Measurements from ENCODE around the gene GALNS.
A peak's percentile ranks its signal among the peaks of the same experiment; 100 is the strongest.
"Not testable (repeated sequence)": the region's sequence is repeated elsewhere in the genome, so short reads cannot be mapped to it uniquely, and the experiment has no call there.

The GALNS gene

GRCh38 chr16:88779406-88780141 lies 77.2 kb downstream of the GALNS start:
- DNase-seq: no peak

GRCh38 chr16:88778541-88779065 lies 78.1 kb downstream of the GALNS start:
- DNase-seq: no peak

DNA sequence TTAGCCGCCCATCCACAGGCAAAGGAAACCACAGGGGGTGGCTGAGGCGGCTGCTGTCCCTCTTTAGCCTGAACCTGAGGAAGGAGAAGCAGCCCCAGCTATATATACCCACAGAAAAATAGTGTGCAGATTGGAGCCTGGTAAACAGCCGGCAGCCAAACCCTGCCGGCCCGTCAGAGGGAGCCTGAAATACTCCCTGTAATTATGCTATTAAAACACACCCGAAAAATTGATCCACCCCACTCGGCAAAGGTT lies 78.5 kb downstream of the GALNS start:
- no peak for DNase-seq

GRCh38 chr16:88777471-88778270 lies 79.1 kb downstream of the GALNS start:
- DNase-seq: peak; percentile 54

GRCh38 chr16:88775825-88776224 lies 80.9 kb downstream of the GALNS start:
- DNase-seq: peak; percentile 55

DNA sequence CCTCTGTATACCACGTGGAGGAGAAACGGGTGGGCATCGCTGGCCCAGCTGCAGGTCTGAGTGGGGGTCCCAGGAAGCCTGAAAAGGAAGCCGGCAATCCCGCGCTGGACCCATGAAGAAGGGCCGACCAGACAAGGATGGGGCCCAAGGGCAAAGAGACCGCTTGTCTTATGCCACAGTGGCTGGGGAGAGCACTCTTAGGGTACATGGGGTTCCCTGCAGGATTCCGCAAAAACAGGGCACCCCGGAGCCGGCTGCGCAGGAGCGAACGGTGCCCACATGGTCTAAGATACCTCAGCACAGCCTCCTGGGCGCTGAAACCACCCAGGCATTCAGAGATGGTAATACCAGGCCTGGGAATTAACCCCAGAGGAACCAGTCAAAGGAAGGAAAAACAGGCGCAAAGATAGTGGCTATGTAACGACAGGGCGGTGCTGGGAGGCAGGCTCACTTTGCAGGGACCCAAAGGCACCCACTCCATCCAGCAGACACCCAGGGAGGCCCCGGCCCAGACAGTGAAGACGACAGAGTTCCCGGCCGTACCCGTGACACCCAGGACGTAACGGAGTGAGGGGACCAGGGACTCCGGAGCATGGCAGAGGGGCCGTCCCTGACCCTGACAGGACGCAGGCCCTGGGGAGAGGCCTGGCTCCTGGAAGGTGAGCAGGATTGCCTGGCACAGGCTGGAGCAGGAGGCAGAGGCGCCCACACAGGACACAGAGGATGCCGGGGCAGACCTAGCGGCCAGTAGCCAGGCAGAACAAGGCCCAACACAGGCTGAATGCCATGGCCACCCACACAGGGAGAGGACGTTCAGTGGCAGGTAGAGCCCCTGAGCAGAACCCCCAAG lies 82.0 kb downstream of the GALNS start:
- DNase-seq: no peak

DNA sequence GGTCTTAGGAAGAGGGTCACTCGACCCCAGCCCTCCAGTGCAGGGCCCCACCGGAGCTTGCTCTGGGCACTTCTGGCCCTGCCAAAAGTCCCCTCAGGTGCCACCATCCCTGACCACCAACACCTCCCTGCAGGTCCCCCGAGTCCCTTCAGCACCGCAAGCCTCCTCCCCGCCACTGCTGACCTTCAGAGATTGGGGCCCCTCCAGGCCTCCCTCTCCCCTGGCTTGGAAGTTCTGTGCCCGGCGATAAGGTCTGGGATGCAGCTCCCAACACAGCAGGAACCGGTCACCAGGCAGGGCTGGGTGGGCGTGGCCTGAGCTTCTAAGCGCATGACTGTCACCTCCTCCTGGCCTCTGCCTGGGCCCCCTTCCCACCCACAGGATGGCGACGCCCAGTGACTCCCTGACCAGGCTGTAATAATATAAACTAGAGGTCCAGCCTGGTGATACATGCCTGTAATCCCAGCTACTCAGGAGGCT lies 82.9 kb downstream of the GALNS start:
- peak; percentile 89 for DNase-seq

DNA sequence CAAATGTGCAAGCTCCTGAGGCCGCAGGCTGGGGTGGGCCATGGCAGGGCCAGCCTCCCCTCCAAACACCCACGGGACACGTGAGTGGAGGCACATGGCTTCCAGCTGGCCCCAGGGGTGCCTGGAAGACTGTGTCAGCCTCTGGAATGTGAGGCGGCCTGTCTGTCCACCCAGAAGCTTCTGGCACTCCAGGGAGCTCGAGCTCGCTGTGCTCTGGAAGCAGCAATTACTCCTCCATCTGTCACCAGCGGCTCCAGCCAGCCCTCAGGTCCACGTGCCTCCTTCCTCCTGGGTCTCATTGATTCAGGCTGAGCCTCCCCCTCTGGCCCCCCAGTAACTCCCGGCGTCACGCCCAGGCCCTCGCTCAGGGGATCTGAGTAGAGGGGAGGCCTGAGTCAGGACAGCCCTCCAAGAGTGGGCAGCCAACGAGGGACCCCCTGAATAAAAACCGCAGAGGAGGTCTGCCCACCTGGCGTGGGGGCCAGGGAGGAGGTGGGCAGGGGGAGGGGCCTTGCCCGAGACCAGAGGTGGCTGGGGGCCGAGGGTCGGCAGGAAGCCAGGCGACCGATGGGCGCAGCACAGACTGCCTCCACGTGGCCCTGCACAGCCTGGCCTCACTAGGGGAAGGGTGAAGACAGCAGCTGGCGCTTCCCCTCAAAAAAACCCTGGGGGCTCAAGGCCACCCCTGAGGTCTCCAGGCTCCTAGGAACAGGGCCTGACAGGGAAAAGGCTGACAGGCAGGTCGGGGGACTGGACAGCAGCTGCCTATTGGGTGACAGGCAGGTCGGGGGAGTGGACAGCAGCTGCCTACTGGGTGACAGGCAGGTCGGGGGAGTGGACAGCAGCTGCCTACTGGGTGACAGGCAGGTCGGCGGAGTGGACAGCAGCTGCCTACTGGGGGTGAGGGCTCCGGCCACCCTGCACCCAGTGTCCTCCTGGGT lies 83.6 kb downstream of the GALNS start:
- peak; percentile 97 for DNase-seq

- DNase-seq: not testable (repeated sequence)
Measured at GRCh38 chr16:88771781-88772180, 85.0 kb downstream of the GALNS start.

- no peak for DNase-seq
Measured at GRCh38 chr16:88771294-88771772, 85.4 kb downstream of the GALNS start.

GRCh38 chr16:88770461-88771293 lies 86.1 kb downstream of the GALNS start:
- peak; percentile 96 for DNase-seq

DNA sequence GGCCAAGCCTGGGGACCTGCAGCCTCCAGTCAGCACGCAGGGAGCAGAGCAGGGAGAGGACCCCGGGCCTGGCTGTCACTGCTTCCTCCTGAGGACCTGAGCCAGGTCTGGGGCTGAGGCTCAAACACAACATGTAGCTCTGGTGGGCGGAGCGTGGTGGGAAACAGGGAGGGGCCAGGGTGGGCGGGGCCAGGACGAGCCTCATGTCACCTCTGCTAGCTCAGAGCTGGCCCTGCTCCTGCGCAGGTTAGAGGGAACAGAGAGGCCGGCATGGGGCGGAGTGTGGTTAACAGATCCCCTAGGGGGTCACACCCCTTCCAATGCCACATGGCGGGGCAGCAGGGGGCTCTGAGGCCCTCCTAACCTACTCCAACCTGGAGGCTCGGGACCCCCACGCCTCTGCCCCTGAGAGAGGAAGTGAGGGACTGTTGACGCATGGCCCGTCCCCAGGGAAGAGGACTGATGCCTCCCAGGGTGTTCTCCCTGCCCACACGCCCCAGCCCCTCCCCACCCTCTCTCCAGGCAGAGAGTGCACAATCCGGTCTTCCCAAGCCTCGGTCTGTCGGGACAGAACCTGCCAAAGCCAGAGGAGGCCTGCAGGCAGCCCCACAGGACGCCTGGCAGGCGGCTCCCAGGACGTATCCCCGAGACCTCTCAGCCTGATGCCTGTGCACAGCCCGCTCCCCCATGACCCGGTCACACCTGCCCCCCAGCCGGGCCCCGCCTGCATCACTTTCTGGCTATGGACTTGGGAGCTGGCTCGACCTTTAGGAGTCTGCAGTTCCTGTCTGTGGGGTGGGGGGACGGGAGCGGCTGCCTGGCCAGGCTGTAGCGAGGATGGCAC lies 86.9 kb downstream of the GALNS start:
- DNase-seq: peak; percentile 95

- no peak for DNase-seq
Measured at GRCh38 chr16:88768071-88768783, 88.5 kb downstream of the GALNS start.

- no peak for DNase-seq
Measured at GRCh38 chr16:88767546-88768070, 89.1 kb downstream of the GALNS start.

DNA sequence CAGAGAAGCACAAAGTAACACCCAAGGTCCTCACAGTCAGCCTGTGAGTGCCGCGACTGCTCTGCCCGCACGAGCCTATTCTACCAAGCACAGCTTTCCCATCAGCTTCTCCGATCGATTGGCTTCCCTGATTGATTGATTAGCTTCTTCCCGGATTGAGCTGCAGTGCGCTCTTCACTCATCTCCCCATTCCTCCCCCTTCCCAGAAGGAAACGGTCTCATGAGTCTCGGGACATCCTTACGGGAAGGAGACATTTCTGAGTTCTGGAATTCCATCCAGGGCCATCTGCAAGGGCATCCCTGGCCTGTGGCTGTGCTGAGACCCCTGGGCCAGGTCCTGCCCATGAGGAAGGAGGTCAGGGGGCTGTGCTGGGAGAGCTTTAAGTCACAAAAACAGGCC lies 89.8 kb downstream of the GALNS start:
- peak; percentile 54 for DNase-seq

GRCh38 chr16:88764913-88765349 lies 91.8 kb downstream of the GALNS start:
- DNase-seq: peak; percentile 99

- no peak for DNase-seq
Measured at GRCh38 chr16:88764080-88764479, 92.7 kb downstream of the GALNS start.

All from islet precursor cell (in vitro differentiated cells).